Epithelial cell of proximal tubule (primary cell): ENCODE measurements around the gene DUSP6. TPM values are rescaled to one million over a fixed set of nuclear protein-coding genes. Genes with fewer than 3 reads are reported as not detected.

ENCODE experiments used
- DNase-seq: peaks from one replicate; pipeline ENCODE4 v3.0.0-alpha.2; 2011; ENCODE audit warnings: low read depth
- H3K4me3 ChIP-seq: 2 replicates; pipeline ENCODE4 v1.5.1; 2011; ENCODE audit warnings: low read depth, mild to moderate bottlenecking, low read length
- CTCF ChIP-seq: conservative IDR thresholded peaks from 2 replicates; pipeline ENCODE4 v1.5.1; 2012; ENCODE audit warnings: low read depth, mild to moderate bottlenecking, low read length
- total RNA-seq: library from RNA; depleted of rRNA; stranded (reverse); fragments of >200 nt; gene quantifications from 2 replicates; pipeline ENCODE4 v1.2.3, GENCODE V29; 2015

DUSP6 gene, protein sequence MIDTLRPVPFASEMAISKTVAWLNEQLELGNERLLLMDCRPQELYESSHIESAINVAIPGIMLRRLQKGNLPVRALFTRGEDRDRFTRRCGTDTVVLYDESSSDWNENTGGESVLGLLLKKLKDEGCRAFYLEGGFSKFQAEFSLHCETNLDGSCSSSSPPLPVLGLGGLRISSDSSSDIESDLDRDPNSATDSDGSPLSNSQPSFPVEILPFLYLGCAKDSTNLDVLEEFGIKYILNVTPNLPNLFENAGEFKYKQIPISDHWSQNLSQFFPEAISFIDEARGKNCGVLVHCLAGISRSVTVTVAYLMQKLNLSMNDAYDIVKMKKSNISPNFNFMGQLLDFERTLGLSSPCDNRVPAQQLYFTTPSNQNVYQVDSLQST
- 41.1 and 48.8 TPM in 2 replicates for total RNA-seq

GRCh38 chr12:89352492-89353187 lies at the start of gene DUSP6:
Gene DUSP6 (minus strand): TSS chr12:89352501. CDS start chr12:89352039, 462 bp downstream.
- DNase-seq = peak; percentile 94
- TF ChIP-seq CTCF = no peak
- peak within 1 kb of the TSS; percentile 68 for H3K4me3 ChIP-seq

DNA sequence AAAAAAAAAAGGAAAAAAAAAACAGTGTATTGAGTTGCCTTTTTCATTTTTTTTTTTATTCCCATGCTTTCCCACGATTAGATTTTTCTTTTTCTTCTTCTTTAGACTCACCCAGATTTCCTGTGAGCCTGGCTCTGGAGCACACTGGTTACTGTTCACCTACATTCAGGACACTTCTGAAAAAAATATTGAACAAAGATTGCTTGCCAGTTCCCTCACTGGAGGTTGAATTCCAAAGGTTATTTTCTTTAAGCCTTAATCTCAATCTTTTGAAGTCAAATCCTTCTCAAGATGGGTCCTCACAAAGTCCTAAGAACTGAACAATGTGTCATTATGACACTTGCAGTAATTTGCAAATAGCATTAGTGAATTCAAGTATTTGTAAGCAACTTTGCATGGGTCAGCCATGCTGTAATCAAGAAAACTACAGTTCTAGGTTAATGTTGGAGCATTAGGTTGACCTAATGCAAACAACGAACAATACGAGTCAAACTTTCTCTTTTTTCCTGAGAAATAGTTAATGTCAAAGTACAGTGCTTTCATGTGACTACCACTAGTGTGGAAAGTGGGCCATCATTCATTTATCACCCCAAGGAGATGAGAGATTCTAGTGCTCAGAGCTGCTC lies 49.2 kb upstream of the DUSP6 start:
- DNase-seq = no peak
- no peak overlapping the region for H3K4me3 ChIP-seq
- TF ChIP-seq CTCF = no peak

- no peak overlapping the region for H3K4me3 ChIP-seq
- TF ChIP-seq CTCF = no peak
- no peak for DNase-seq
These were observed 48.1 kb upstream of the DUSP6 start for GRCh38 chr12:89400415-89400814.

DNA sequence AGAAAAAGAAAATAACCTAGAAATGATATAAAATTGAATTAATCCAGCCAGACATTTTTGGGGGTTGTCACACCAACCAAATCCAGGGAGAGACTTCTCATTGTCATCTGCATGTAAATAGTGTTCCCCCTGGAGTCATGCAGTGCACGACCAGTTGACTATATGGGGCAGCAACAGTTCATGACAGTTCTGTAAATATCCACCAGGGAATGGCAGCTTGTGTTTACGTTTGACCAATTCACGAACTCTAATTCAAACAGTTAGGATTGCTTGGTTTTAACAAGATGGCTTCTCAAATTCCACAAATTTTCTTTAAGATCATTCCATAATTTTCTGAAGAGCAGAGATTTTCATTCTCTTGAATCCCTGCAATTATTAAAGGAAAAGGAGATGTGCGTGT lies 43.4 kb upstream of the DUSP6 start:
- TF ChIP-seq CTCF = no peak
- no peak overlapping the region for H3K4me3 ChIP-seq
- DNase-seq = no peak

DNA sequence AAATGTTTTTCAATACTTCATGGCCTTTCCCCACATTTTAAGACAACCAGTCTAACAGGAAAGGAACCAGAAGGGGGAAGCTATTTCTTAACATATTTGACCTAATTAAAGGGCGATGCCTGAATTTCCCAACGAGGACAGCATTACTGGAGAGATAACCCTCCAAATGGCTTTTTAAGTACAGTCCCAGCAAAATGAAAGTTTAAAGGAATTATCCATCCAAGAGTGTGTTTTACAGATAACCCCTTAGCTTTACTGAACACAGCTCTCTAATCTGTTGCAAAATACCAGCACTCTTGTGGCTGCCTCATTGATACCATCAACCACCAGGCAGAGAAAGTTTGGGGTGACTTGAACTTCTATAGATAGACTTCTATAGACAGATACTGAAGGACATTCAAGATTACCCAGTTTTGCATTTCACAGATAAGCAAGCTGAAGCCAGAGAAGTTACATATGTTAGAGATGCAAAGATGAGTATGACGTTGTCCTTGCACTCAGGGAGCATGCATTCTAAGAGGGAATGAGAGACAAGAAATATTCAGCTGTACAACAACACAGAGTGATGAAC lies 41.3 kb upstream of the DUSP6 start:
- no peak overlapping the region for H3K4me3 ChIP-seq
- no peak for DNase-seq
- TF ChIP-seq CTCF = no peak

DNA sequence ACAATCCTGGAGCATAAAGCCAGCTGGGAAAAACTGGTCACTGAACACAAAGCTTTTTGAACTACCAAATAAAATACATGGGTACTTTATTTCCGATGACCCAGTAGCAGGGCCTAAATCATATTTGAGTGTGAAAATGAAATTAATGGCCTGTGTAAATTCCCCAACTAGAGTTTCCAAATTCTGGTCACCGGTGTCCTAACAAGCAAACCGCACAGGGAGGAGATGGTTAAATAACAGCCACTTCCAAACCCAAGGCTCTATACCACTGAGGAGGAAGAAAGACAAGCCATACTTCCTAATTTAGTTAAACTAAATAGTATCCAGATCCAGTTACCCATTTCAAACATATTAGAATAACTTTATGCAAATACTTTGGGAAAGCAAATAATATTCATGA lies 40.1 kb upstream of the DUSP6 start:
- H3K4me3 ChIP-seq = no peak overlapping the region
- no peak for DNase-seq
- TF ChIP-seq CTCF = no peak
